Activated CD8-positive, alpha-beta memory T cell treated with anti-CD3 and anti-CD28 coated beads, Interleukin-2, amount 50 U/mL, for 24 hours (primary cell): ENCODE data around the gene RCBTB1.
"Not testable (repeated sequence)": the region's sequence is repeated elsewhere in the genome, so short reads cannot be mapped to it uniquely, and the experiment has no call there.

ENCODE experiments used
- DNase-seq: peaks from one replicate; pipeline ENCODE4 v3.0.0-alpha.2; 2020; ENCODE audit errors: extremely low read depth

RCBTB1 gene

GRCh38 chr13:49585220-49586157 is at the start of gene RCBTB1:
RCBTB1 (minus strand) TSS chr13:49585558; CDS start chr13:49567279, 18,279 bp downstream.
- peak; percentile 18 for DNase-seq

- DNase-seq = no peak
Observed at GRCh38 chr13:49633710-49634109, 48.4 kb upstream of the RCBTB1 start.

- no peak for DNase-seq
Observed at GRCh38 chr13:49632156-49632555, 46.8 kb upstream of the RCBTB1 start.

GRCh38 chr13:49630580-49630979 is 45.2 kb upstream of the RCBTB1 start:
- no peak for DNase-seq

- no peak for DNase-seq
Observed at GRCh38 chr13:49629947-49630346, 44.6 kb upstream of the RCBTB1 start.

GRCh38 chr13:49629196-49629938 is 44.0 kb upstream of the RCBTB1 start:
- DNase-seq = no peak

GRCh38 chr13:49627831-49628652 is 42.7 kb upstream of the RCBTB1 start, which contains the start of gene ARL11:
ARL11 (plus strand) TSS chr13:49628507; CDS start chr13:49630448, 1,941 bp downstream.
- no peak for DNase-seq

GRCh38 chr13:49625392-49626079 is 40.2 kb upstream of the RCBTB1 start:
- DNase-seq = no peak

- DNase-seq = no peak
Observed at GRCh38 chr13:49624229-49624628, 38.9 kb upstream of the RCBTB1 start.

GRCh38 chr13:49622174-49622946 is 37.0 kb upstream of the RCBTB1 start:
- DNase-seq = no peak

GRCh38 chr13:49620170-49620621 is 34.8 kb upstream of the RCBTB1 start:
- DNase-seq = no peak

- DNase-seq = no peak
Observed at GRCh38 chr13:49616676-49617065, 31.3 kb upstream of the RCBTB1 start.

- DNase-seq = no peak
Observed at GRCh38 chr13:49615836-49616675, 30.7 kb upstream of the RCBTB1 start.

- DNase-seq = not testable (repeated sequence)
Observed at GRCh38 chr13:49612042-49612441, 26.7 kb upstream of the RCBTB1 start.

GRCh38 chr13:49610176-49610575 is 24.8 kb upstream of the RCBTB1 start:
- no peak for DNase-seq

- DNase-seq = no peak
Observed at GRCh38 chr13:49608651-49609331, 23.4 kb upstream of the RCBTB1 start.

GRCh38 chr13:49607761-49608160 is 22.4 kb upstream of the RCBTB1 start:
- DNase-seq = no peak

- DNase-seq = peak; percentile 44
Observed at GRCh38 chr13:49606747-49607648, 21.6 kb upstream of the RCBTB1 start.
